HG02981 (cell line): ENCODE data around the gene TPT1.
"Not testable (repeated sequence)": the region's sequence is repeated elsewhere in the genome, so short reads cannot be mapped to it uniquely, and the experiment has no call there.

ENCODE experiments used
- ATAC-seq: cut with Tn5 transposase; IDR thresholded peaks from one replicate; pipeline ENCODE4 v1.9.1; 2021; ENCODE audit warnings: mild to moderate bottlenecking, moderate library complexity; ENCODE audit not compliant: unreplicated experiment

The TPT1 gene

DNA sequence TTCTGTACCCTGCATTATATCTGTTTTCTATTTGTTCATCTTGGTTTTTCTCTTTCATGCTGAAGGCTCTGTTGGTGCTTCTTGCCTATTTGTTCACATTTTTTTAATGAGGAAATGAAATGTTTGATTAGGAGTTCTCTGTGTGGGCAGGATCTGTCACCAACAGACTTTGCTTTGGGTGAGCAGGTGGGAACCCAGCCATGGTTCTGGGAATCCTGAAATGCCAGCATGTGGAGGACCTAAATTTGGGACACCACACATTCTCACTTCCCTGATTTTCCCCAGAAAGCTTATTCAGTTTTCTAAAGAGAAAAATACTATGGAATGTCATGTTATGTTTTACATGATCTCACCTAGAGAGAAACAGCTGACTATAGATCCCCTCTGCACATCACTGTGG is 34.0 kb downstream of the TPT1 start:
- ATAC-seq: no peak

- ATAC-seq: no peak
Observed at GRCh38 chr13:45305079-45305478, 35.9 kb downstream of the TPT1 start.

GRCh38 chr13:45303866-45304265 is 37.1 kb downstream of the TPT1 start:
- ATAC-seq: no peak

DNA sequence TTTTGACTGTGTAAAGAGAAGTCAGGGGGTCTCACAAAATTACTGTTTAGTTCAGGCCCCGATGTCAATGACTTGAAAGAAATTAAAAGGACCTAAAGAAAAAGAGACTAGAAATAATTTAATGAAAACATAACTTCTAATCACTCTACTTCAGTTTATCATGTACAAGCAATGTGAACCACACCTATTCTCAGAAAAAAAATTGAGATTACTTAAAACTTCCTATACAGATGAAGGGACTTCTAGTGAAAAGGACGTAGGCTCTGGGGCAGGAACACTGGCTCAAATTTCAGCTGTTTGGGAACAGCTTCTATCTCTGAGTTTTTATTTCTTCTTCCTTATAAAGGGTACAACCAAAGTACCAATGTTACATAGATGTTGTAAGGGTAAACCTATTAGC is 38.0 kb downstream of the TPT1 start:
- no peak for ATAC-seq

- no peak for ATAC-seq
Observed at GRCh38 chr13:45302507-45302906, 38.5 kb downstream of the TPT1 start.

- ATAC-seq: no peak
Observed at GRCh38 chr13:45301263-45301662, 39.7 kb downstream of the TPT1 start.

- no peak for ATAC-seq
Observed at GRCh38 chr13:45300190-45300985, 40.6 kb downstream of the TPT1 start.

- ATAC-seq: no peak
Observed at GRCh38 chr13:45299194-45299593, 41.8 kb downstream of the TPT1 start.

DNA sequence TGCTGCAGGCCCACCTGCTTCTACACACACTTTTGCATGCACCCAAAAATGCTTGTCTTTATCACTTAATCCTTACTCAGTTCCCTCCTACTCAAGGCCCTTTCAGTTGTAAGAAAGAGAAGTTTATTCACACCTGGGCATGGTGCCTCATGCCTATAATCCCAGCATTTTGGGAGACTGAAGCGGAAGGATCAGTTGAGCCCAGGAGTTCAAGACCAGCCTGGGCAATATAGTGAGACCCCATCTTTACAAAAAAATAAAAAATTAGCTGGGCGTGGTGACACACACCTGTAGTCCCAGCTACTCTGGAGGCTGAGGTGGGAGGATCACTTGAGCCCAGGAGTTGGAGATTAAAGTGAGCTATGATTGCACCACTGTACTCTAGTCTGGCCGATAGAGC is 42.4 kb downstream of the TPT1 start:
- ATAC-seq: not testable (repeated sequence)

DNA sequence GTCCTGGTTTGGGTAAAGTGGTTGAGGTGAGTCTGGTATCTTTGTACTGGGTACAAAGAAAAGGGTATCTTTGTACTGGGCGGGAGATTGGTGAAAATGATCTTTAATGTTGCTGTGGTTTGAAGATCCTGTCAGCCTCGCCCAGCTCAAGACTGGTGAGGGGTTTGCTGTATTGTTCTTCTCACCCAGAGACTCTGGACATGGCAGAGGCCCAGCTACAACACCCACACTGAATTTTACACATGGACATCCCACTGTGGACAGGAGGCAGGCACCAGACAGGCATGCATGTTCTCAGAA is 42.8 kb downstream of the TPT1 start:
- no peak for ATAC-seq

GRCh38 chr13:45297456-45298205 is 43.4 kb downstream of the TPT1 start:
- ATAC-seq: no peak

DNA sequence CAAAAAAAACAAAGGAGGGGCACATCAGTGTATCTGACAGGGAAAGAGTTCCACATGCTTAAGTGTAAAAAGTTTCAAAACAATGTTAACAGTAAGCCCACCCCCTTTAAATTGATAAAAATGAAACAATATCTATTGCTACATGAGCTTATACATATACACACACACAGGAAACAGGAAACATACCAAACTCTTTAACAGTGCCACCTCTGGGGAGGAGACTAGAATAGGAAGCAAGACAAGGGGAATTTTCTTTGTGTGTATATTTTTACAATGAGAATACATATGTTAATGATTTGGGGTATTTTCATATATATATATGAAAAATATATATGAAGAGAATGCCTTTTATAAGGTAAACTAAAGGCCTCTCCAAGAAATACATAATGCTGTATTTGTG is 44.7 kb downstream of the TPT1 start:
- ATAC-seq: no peak

DNA sequence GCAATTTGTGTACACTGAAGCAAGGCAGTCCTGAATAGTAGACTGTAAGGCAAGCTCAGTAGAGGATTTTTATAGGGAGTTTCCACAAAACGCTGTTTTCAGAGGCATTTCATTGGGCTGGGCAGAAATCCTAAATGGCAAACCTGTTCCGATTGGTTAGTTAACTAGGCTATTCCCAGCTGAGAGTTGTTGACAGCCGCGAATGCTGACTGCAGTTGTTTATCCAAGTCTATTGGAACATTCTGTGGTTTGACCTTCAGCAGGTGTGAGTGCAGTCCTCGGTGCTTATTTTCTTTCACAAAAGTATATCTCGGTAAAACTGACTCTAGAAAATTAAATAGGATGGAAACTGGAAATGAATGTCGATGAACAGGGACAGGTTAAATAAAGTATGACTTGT is 45.4 kb downstream of the TPT1 start:
- ATAC-seq: no peak

GRCh38 chr13:45292176-45292575 is 48.8 kb downstream of the TPT1 start:
- no peak for ATAC-seq

DNA sequence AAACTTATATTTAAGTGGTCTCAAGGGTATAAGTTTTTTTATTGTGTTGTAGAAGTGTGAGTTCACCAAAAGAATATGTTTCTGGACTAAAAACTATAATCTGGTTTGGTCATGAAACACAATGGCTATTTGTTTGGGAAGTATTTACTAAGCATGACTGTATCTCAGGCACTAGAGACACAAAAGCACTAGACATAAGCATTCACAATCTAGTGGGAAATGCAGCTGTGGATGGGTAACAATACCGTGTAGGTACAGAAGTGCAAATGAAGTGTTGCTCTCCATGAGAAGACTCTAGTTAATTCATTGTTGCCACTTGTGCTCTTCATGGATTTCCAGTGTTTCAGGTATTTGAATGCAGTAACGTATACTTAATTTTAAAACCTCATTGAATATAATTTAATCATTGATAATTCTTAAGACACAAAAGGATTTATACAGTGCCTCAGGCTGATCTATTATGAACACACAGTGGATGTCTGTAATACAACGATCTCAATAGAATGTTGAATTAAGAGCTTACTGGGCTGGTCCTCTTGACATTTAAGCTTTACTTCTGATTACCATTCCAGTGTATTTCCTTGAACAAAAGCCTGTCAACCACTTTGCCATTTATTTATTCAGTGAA is 50.9 kb downstream of the TPT1 start:
- ATAC-seq: no peak
